Measurements from ENCODE around the gene CFAP77.

Gene CFAP77

DNA sequence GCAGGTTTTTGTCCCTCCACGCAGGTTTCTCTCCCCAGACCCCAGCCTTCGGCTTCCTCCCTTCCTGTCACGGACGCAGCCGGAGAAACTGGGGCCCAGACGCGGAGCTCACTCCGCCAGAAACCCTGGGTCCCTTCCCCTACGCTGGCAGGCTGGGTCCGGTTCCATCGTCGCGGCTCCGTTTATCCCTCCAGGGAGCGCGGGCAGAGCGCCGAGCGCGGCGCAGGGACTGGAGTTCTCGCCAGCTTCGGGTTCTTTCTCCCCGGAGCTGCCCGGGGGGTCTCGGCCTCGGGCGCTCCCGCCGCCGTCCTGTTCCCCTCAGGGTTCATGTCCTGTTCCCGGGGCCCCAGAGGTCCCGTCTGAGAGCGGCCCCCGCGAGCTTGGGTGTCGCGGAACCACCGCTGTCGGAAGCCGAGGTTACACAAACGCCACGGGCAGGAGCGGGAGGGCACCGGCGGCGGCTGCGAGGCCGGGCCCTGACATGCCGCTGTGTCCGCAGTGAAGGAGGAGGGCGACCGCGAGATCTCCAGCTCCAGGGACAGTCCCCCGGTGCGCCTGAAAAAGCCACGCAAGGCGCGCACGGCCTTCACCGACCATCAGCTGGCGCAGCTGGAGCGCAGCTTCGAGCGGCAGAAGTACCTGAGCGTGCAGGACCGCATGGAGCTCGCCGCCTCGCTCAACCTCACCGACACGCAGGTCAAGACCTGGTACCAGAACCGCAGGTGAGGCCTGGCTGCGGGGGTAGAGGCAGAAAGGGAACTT is 177.0 kb downstream of the CFAP77 start:
- 4% methylated on average over 61 of the region's 74 CpGs for WGBS
- peaks cover 1% of the 10 kb centered on the region for H3K79me1 ChIP-seq (replicated peaks; ENCODE audit: low read length, poor library complexity, severe bottlenecking)
- no peak overlapping the region for H3K14ac ChIP-seq (ENCODE audit: low read length in 2 of 2)
- H3K23ac ChIP-seq (ENCODE audit: low read length in 2 of 2), result peak overlapping the region in 1 of 2 experiments; percentile 46
- no peak overlapping the region for H2BK5ac ChIP-seq (ENCODE audit: low read depth, low read length, poor library complexity, severe bottlenecking)
- H3K4me3 ChIP-seq (ENCODE audit: insufficient read depth in 1 of 2, low read depth in 1 of 2, low read length in 2 of 2), result peak overlapping the region in 1 of 2 experiments; percentile 24
- no peak overlapping the region for H2AFZ ChIP-seq (ENCODE audit: low read depth, low read length)
- H4K91ac ChIP-seq (ENCODE audit: low read length), result no peak overlapping the region
- no peak overlapping the region for H2BK15ac ChIP-seq (ENCODE audit: low read depth, poor library complexity, severe bottlenecking)
- no peak overlapping the region for H3K9ac ChIP-seq (ENCODE audit: low read length)
- no peak overlapping the region for H2BK12ac ChIP-seq (ENCODE audit: low read length in 2 of 2)
- H4K8ac ChIP-seq (ENCODE audit: low read length), result no peak overlapping the region
- no peaks in the 10 kb centered on the region for H3K9me3 ChIP-seq (ENCODE audit: control insufficient read depth, low read length)
- no peaks in the 10 kb centered on the region for H3K36me3 ChIP-seq (ENCODE audit: control insufficient read depth in 1 of 2, insufficient read depth in 2 of 2, low read depth in 1 of 2, low read length in 2 of 2)
- H3K18ac ChIP-seq (ENCODE audit: low read depth in 1 of 2, low read length in 2 of 2), result no peak overlapping the region
- peaks cover 94 to 97% of the 10 kb centered on the region in 2 experiments for H3K27me3 ChIP-seq (ENCODE audit: control insufficient read depth in 1 of 2, insufficient read depth in 1 of 2, low read length in 2 of 2)
- H3K4me2 ChIP-seq (ENCODE audit: low read length, poor library complexity, severe bottlenecking), result no peak overlapping the region
- no peak overlapping the region for H2AK5ac ChIP-seq (ENCODE audit: low read length, severe bottlenecking)
- H2BK120ac ChIP-seq (ENCODE audit: low read depth, low read length), result no peak overlapping the region
- H3K4ac ChIP-seq (ENCODE audit: low read depth in 1 of 2, low read length in 2 of 2), result no peak overlapping the region
- H3K4me1 ChIP-seq (ENCODE audit: control insufficient read depth, insufficient read depth, low read depth, low read length), result peaks cover 31% of the 10 kb centered on the region
- no peak for DNase-seq
- H3K27ac ChIP-seq (ENCODE audit: low read length, poor library complexity, severe bottlenecking), result no peak overlapping the region

DNA sequence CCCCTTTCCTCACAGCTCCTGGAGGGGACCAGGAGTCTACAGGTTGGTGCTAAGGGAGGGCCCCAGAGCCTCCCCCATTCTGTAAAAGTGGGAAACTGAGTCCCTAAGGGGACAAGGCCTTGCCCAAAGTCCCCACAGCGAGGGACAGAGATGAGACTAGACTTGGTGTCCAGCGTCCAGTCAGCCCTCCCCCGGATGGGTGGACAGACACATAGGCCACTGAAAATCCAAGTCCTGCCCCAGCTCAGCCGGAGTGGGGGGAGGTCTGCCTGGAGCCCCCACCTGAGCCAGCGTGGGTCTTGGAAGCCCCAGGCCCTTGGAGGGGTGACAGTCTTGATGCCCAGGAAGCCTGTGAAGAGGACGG is 177.6 kb downstream of the CFAP77 start:
- Histone ChIP-seq H3K23ac (ENCODE audit: low read length in 2 of 2) (no peak overlapping the region), H3K4ac (ENCODE audit: low read depth in 1 of 2, low read length in 2 of 2) (no peak overlapping the region), H3K18ac (ENCODE audit: low read depth in 1 of 2, low read length in 2 of 2) (no peak overlapping the region), H3K9ac (ENCODE audit: low read length) (no peak overlapping the region), H2AFZ (ENCODE audit: low read depth, low read length) (no peak overlapping the region), H3K4me1 (ENCODE audit: control insufficient read depth, insufficient read depth, low read depth, low read length) (peaks cover 29% of the 10 kb centered on the region), H2BK5ac (ENCODE audit: low read depth, low read length, poor library complexity, severe bottlenecking) (no peak overlapping the region), H3K9me3 (ENCODE audit: control insufficient read depth, low read length) (no peaks in the 10 kb centered on the region), H4K8ac (ENCODE audit: low read length) (no peak overlapping the region), H3K79me1 (replicated peaks; ENCODE audit: low read length, poor library complexity, severe bottlenecking) (peaks cover 1% of the 10 kb centered on the region), H3K36me3 (ENCODE audit: control insufficient read depth in 1 of 2, insufficient read depth in 2 of 2, low read depth in 1 of 2, low read length in 2 of 2) (no peaks in the 10 kb centered on the region), H3K14ac (ENCODE audit: low read length in 2 of 2) (no peak overlapping the region), H2BK15ac (ENCODE audit: low read depth, poor library complexity, severe bottlenecking) (no peak overlapping the region), H4K91ac (ENCODE audit: low read length) (no peak overlapping the region), H2BK12ac (ENCODE audit: low read length in 2 of 2) (no peak overlapping the region), H3K4me2 (ENCODE audit: low read length, poor library complexity, severe bottlenecking) (no peak overlapping the region), H3K27me3 (ENCODE audit: control insufficient read depth in 1 of 2, insufficient read depth in 1 of 2, low read length in 2 of 2) (peaks cover 94 to 97% of the 10 kb centered on the region in 2 experiments), H3K27ac (ENCODE audit: low read length, poor library complexity, severe bottlenecking) (no peak overlapping the region), H2AK5ac (ENCODE audit: low read length, severe bottlenecking) (no peak overlapping the region), H3K4me3 (ENCODE audit: insufficient read depth in 1 of 2, low read depth in 1 of 2, low read length in 2 of 2) (no peak overlapping the region), H2BK120ac (ENCODE audit: low read depth, low read length) (no peak overlapping the region)
- 43% methylated on average over 6 of the region's 6 CpGs for WGBS
- DNase-seq, result no peak

DNA sequence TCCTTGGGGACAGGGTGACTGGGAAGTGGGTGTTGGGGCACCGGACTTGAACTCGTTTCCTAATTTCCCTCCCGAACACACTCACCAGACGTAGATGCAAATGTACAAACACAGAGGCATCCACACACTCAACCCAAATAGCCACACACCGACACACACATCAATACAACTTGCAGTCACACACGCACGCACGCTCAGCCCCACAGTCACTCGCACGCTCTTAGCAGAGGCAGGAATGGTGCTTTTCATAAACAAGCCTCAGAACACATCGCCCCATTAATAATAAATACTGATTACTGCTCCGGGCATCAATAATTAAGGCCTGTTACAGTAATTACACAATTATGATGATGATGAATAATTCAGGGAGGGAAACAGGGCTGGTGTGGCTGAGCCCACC is 178.1 kb downstream of the CFAP77 start:
- Histone ChIP-seq H2BK120ac (ENCODE audit: low read depth, low read length) (no peak overlapping the region), H2BK15ac (ENCODE audit: low read depth, poor library complexity, severe bottlenecking) (no peak overlapping the region), H2BK5ac (ENCODE audit: low read depth, low read length, poor library complexity, severe bottlenecking) (no peak overlapping the region), H2AFZ (ENCODE audit: low read depth, low read length) (no peak overlapping the region), H3K4ac (ENCODE audit: low read depth in 1 of 2, low read length in 2 of 2) (no peak overlapping the region), H3K4me1 (ENCODE audit: control insufficient read depth, insufficient read depth, low read depth, low read length) (peaks cover 29% of the 10 kb centered on the region), H2AK5ac (ENCODE audit: low read length, severe bottlenecking) (no peak overlapping the region), H4K8ac (ENCODE audit: low read length) (no peak overlapping the region), H3K14ac (ENCODE audit: low read length in 2 of 2) (no peak overlapping the region), H3K4me2 (ENCODE audit: low read length, poor library complexity, severe bottlenecking) (no peak overlapping the region), H2BK12ac (ENCODE audit: low read length in 2 of 2) (no peak overlapping the region), H3K27me3 (ENCODE audit: control insufficient read depth in 1 of 2, insufficient read depth in 1 of 2, low read length in 2 of 2) (peaks cover 89 to 93% of the 10 kb centered on the region in 2 experiments), H3K79me1 (replicated peaks; ENCODE audit: low read length, poor library complexity, severe bottlenecking) (peaks cover 1% of the 10 kb centered on the region), H4K91ac (ENCODE audit: low read length) (no peak overlapping the region), H3K18ac (ENCODE audit: low read depth in 1 of 2, low read length in 2 of 2) (no peak overlapping the region), H3K36me3 (ENCODE audit: control insufficient read depth in 1 of 2, insufficient read depth in 2 of 2, low read depth in 1 of 2, low read length in 2 of 2) (peaks cover 0 to 2% of the 10 kb centered on the region in 2 experiments), H3K9me3 (ENCODE audit: control insufficient read depth, low read length) (no peaks in the 10 kb centered on the region), H3K23ac (ENCODE audit: low read length in 2 of 2) (no peak overlapping the region), H3K9ac (ENCODE audit: low read length) (no peak overlapping the region), H3K27ac (ENCODE audit: low read length, poor library complexity, severe bottlenecking) (no peak overlapping the region), H3K4me3 (ENCODE audit: insufficient read depth in 1 of 2, low read depth in 1 of 2, low read length in 2 of 2) (no peak overlapping the region)
- WGBS, result 39% methylated on average over 10 of the region's 12 CpGs
- DNase-seq, result no peak

DNA sequence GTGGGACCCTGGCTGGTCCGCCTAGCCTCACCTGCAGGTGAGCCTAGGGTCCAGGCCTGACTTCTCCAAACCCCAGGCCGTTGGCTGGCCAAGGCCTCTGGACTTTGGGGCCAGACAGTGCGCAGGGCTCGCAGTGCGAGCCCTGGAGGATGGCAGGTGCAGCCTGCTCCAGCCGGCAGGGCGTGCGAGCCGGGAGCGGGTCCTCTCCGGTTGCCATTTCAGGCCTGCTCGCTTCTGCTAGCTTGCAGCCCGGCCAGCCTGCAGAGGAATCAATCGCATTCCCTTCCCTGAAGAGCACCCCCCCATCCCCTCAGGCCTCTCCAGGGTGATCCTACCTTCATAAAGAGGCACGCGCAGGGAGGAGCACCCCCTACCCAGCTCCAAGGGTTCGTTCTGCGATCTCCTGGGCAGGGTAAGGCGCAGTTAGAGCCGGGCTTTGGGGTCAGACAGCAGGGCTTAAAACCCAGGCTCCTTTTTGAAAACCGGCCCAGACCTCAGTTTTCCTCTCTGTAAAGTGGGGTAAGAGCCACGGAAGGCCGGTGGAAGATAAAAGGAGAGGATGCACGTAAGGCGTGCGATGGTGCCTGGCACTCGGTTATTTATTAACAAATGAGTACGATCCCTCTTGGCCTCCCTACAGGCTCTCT is 178.6 kb downstream of the CFAP77 start:
- no peak overlapping the region for H4K8ac ChIP-seq (ENCODE audit: low read length)
- no peak overlapping the region for H2BK120ac ChIP-seq (ENCODE audit: low read depth, low read length)
- H3K18ac ChIP-seq (ENCODE audit: low read depth in 1 of 2, low read length in 2 of 2), result no peak overlapping the region
- H3K79me1 ChIP-seq (replicated peaks; ENCODE audit: low read length, poor library complexity, severe bottlenecking), result peaks cover 1% of the 10 kb centered on the region
- H3K4me1 ChIP-seq (ENCODE audit: control insufficient read depth, insufficient read depth, low read depth, low read length), result peaks cover 29% of the 10 kb centered on the region
- no peak overlapping the region for H2BK15ac ChIP-seq (ENCODE audit: low read depth, poor library complexity, severe bottlenecking)
- H3K4me2 ChIP-seq (ENCODE audit: low read length, poor library complexity, severe bottlenecking), result no peak overlapping the region
- WGBS, result 8% methylated on average over 28 of the region's 28 CpGs
- peaks cover 84 to 87% of the 10 kb centered on the region in 2 experiments for H3K27me3 ChIP-seq (ENCODE audit: control insufficient read depth in 1 of 2, insufficient read depth in 1 of 2, low read length in 2 of 2)
- H3K9ac ChIP-seq (ENCODE audit: low read length), result no peak overlapping the region
- no peak overlapping the region for H3K14ac ChIP-seq (ENCODE audit: low read length in 2 of 2)
- no peak overlapping the region for H3K4ac ChIP-seq (ENCODE audit: low read depth in 1 of 2, low read length in 2 of 2)
- no peak overlapping the region for H2AK5ac ChIP-seq (ENCODE audit: low read length, severe bottlenecking)
- DNase-seq, result no peak
- no peak overlapping the region for H2AFZ ChIP-seq (ENCODE audit: low read depth, low read length)
- H4K91ac ChIP-seq (ENCODE audit: low read length), result no peak overlapping the region
- H3K4me3 ChIP-seq (ENCODE audit: insufficient read depth in 1 of 2, low read depth in 1 of 2, low read length in 2 of 2), result no peak overlapping the region
- peaks cover 3 to 8% of the 10 kb centered on the region in 2 experiments for H3K36me3 ChIP-seq (ENCODE audit: control insufficient read depth in 1 of 2, insufficient read depth in 2 of 2, low read depth in 1 of 2, low read length in 2 of 2)
- H3K9me3 ChIP-seq (ENCODE audit: control insufficient read depth, low read length), result no peaks in the 10 kb centered on the region
- H2BK5ac ChIP-seq (ENCODE audit: low read depth, low read length, poor library complexity, severe bottlenecking), result no peak overlapping the region
- no peak overlapping the region for H2BK12ac ChIP-seq (ENCODE audit: low read length in 2 of 2)
- H3K27ac ChIP-seq (ENCODE audit: low read length, poor library complexity, severe bottlenecking), result no peak overlapping the region
- no peak overlapping the region for H3K23ac ChIP-seq (ENCODE audit: low read length in 2 of 2)
